ENCODE results near the gene CCSER1.

Gene CCSER1

DNA sequence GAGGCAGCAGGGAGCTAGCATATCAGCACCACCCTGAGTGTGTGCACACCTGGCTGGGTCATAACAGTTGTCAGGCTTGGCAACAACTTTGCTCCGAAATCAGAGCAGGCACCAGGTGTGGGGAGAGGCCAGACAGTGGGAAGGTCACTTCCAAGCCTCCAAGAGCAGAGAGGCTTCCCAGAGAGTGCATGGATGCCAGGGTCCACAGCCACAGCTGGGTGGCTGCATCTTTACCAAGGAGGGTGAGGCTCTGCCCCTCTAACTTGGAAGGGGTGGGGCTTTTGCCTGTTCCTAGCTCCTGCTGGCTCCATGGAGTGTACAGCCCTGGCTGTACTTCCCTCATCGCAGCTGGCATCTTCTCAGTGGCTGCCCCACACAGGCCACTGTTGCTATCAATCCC, 322.4 kb downstream of the CCSER1 start:
- Histone ChIP-seq H3K9ac (ENCODE audit: low read length) (no peak overlapping the region), H3F3A (ENCODE audit: insufficient read depth, low read length) (no peaks in the 10 kb centered on the region), H4K20me1 (ENCODE audit: insufficient read depth, low read length) (no peaks in the 10 kb centered on the region), H3K4me2 (ENCODE audit: low read length) (no peak overlapping the region), H3K4me1 (ENCODE audit: insufficient read depth, low read length, severe bottlenecking) (no peaks in the 10 kb centered on the region), H3K36me3 (ENCODE audit: insufficient read depth, low read length) (no peaks in the 10 kb centered on the region), H3K9me3 (ENCODE audit: low read length) (no peaks in the 10 kb centered on the region), H3K4me3 (ENCODE audit: low read depth, low read length, poor library complexity, severe bottlenecking) (no peak overlapping the region), H3K9me2 (ENCODE audit: low read depth, low read length) (no peaks in the 10 kb centered on the region), H3K27ac (ENCODE audit: low read depth, low read length, poor library complexity, severe bottlenecking) (no peak overlapping the region), H2AFZ (ENCODE audit: low read length) (no peak overlapping the region), H3K79me2 (ENCODE audit: insufficient read depth, low read length) (no peaks in the 10 kb centered on the region), H3K27me3 (ENCODE audit: insufficient read depth, low read length) (no peaks in the 10 kb centered on the region)
- TF ChIP-seq EZH2 (IDR thresholded peaks at IDR 0.05; ENCODE audit: borderline replicate concordance, low read length): no peak
- TF ChIP-seq, protein P1, sequence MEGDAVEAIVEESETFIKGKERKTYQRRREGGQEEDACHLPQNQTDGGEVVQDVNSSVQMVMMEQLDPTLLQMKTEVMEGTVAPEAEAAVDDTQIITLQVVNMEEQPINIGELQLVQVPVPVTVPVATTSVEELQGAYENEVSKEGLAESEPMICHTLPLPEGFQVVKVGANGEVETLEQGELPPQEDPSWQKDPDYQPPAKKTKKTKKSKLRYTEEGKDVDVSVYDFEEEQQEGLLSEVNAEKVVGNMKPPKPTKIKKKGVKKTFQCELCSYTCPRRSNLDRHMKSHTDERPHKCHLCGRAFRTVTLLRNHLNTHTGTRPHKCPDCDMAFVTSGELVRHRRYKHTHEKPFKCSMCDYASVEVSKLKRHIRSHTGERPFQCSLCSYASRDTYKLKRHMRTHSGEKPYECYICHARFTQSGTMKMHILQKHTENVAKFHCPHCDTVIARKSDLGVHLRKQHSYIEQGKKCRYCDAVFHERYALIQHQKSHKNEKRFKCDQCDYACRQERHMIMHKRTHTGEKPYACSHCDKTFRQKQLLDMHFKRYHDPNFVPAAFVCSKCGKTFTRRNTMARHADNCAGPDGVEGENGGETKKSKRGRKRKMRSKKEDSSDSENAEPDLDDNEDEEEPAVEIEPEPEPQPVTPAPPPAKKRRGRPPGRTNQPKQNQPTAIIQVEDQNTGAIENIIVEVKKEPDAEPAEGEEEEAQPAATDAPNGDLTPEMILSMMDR (IDR thresholded peaks at IDR 0.05; ENCODE audit: low read length): no peak

DNA sequence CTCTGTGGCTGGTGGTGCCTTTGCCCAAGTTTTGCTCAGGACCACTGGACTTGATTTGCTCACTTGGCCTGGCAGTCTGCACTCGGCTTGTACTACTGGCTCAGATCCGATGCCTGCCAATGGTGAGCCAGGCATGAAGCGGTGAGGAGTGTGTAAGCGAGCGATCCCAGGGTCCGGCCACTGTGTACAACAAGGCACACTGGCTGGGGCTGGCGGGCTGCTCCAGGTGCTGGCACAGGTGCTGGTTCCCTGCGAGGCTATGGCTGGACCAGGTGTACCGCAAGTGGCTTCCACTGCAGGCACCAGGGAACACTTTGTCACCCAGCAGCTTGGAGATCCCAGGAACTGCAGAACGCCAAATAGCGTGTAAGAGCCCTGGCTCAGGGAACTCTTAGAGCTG, 329.7 kb downstream of the CCSER1 start:
- no peak for TF ChIP-seq EZH2 (IDR thresholded peaks at IDR 0.05; ENCODE audit: borderline replicate concordance, low read length)
- TF ChIP-seq, protein P1 (IDR thresholded peaks at IDR 0.05; ENCODE audit: low read length): no peak
- no peaks in the 10 kb centered on the region for H3F3A ChIP-seq (ENCODE audit: insufficient read depth, low read length)
- H3K27ac ChIP-seq (ENCODE audit: low read depth, low read length, poor library complexity, severe bottlenecking): no peak overlapping the region

DNA sequence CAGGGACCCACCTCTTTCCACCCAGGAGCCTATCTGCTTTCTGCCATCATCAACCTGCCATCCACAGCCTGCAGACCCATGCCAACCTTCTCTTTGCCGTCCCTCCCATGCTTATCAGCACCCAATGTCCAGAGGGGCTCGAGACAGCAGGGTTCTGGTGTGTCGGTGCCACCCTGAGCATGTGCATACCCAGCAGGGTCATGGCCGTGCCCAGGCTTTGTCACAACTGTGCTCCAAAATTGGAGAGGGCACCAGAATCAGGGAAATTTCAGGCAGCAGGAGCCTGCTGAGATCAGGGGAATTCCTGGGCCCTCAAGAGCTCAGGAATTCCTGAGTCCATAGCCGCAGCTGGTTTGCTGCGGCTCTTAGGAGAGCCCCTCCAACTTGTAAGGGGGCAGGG, 330.6 kb downstream of the CCSER1 start:
- H3K9me2 ChIP-seq (ENCODE audit: low read depth, low read length): no peaks in the 10 kb centered on the region
- no peaks in the 10 kb centered on the region for H3K4me1 ChIP-seq (ENCODE audit: insufficient read depth, low read length, severe bottlenecking)
- H3K36me3 ChIP-seq (ENCODE audit: insufficient read depth, low read length): no peaks in the 10 kb centered on the region
- TF ChIP-seq, protein P1 (IDR thresholded peaks at IDR 0.05; ENCODE audit: low read length): no peak
- no peak for TF ChIP-seq EZH2 (IDR thresholded peaks at IDR 0.05; ENCODE audit: borderline replicate concordance, low read length)
- H3K4me2 ChIP-seq (ENCODE audit: low read length): no peak overlapping the region
- no peak overlapping the region for H3K9ac ChIP-seq (ENCODE audit: low read length)
- H4K20me1 ChIP-seq (ENCODE audit: insufficient read depth, low read length): no peaks in the 10 kb centered on the region
- no peaks in the 10 kb centered on the region for H3K27me3 ChIP-seq (ENCODE audit: insufficient read depth, low read length)
- no peak overlapping the region for H2AFZ ChIP-seq (ENCODE audit: low read length)
- no peaks in the 10 kb centered on the region for H3K79me2 ChIP-seq (ENCODE audit: insufficient read depth, low read length)
- H3F3A ChIP-seq (ENCODE audit: insufficient read depth, low read length): no peaks in the 10 kb centered on the region
- no peak overlapping the region for H3K27ac ChIP-seq (ENCODE audit: low read depth, low read length, poor library complexity, severe bottlenecking)
- H3K4me3 ChIP-seq (ENCODE audit: low read depth, low read length, poor library complexity, severe bottlenecking): no peak overlapping the region
- H3K9me3 ChIP-seq (ENCODE audit: low read length): no peaks in the 10 kb centered on the region

More for the DNA sequence above, 329.7 kb downstream of the CCSER1 start:
- Histone ChIP-seq H3K27me3 (ENCODE audit: insufficient read depth, low read length) (no peaks in the 10 kb centered on the region), H3K36me3 (ENCODE audit: insufficient read depth, low read length) (no peaks in the 10 kb centered on the region), H3K4me3 (ENCODE audit: low read depth, low read length, poor library complexity, severe bottlenecking) (no peak overlapping the region), H3K9ac (ENCODE audit: low read length) (no peak overlapping the region), H3K4me1 (ENCODE audit: insufficient read depth, low read length, severe bottlenecking) (no peaks in the 10 kb centered on the region), H3K4me2 (ENCODE audit: low read length) (no peak overlapping the region), H3K9me3 (ENCODE audit: low read length) (no peaks in the 10 kb centered on the region), H2AFZ (ENCODE audit: low read length) (no peak overlapping the region), H3K79me2 (ENCODE audit: insufficient read depth, low read length) (no peaks in the 10 kb centered on the region), H4K20me1 (ENCODE audit: insufficient read depth, low read length) (no peaks in the 10 kb centered on the region), H3K9me2 (ENCODE audit: low read depth, low read length) (no peaks in the 10 kb centered on the region)

Data from OCI-LY1 (cell line).